ELF-1 (cell line): ENCODE data around the gene ENKD1.
A peak's percentile ranks its signal among the peaks of the same experiment; 100 is the strongest.

Experiments
- DNase-seq: peaks from one replicate; pipeline ENCODE4 v3.0.0-alpha.2; 2016; ENCODE audit warnings: low read depth, low spot score

The ENKD1 gene

GRCh38 chr16:67651039-67651438 is 15.5 kb downstream of the ENKD1 start:
- DNase-seq, result no peak

GRCh38 chr16:67650023-67650422 is 16.5 kb downstream of the ENKD1 start:
- DNase-seq, result no peak

- peak; percentile 76 for DNase-seq
These were observed 17.0 kb downstream of the ENKD1 start for GRCh38 chr16:67649494-67649931.

- no peak for DNase-seq
These were observed 17.7 kb downstream of the ENKD1 start for GRCh38 chr16:67648764-67649407.

- no peak for DNase-seq
These were observed 18.3 kb downstream of the ENKD1 start for GRCh38 chr16:67648088-67648763.

- no peak for DNase-seq
These were observed 18.9 kb downstream of the ENKD1 start for GRCh38 chr16:67647681-67648080.

- DNase-seq, result no peak
These were observed 19.4 kb downstream of the ENKD1 start for GRCh38 chr16:67647111-67647651.

- DNase-seq, result no peak
These were observed 21.0 kb downstream of the ENKD1 start for GRCh38 chr16:67645397-67646121.

GRCh38 chr16:67644038-67644437 is 22.5 kb downstream of the ENKD1 start:
- DNase-seq, result no peak

GRCh38 chr16:67641779-67642708 is 24.5 kb downstream of the ENKD1 start:
- DNase-seq, result no peak

- DNase-seq, result no peak
These were observed 28.9 kb downstream of the ENKD1 start for GRCh38 chr16:67637625-67638024.

- DNase-seq, result no peak
These were observed 29.8 kb downstream of the ENKD1 start for GRCh38 chr16:67636713-67637112.

- DNase-seq, result no peak
These were observed 34.0 kb downstream of the ENKD1 start for GRCh38 chr16:67632415-67633172.

- no peak for DNase-seq
These were observed 38.3 kb downstream of the ENKD1 start for GRCh38 chr16:67628216-67628615.

GRCh38 chr16:67613808-67614207 is 52.7 kb downstream of the ENKD1 start:
- peak; percentile 36 for DNase-seq
